ENCODE results near the gene HACE1.
A peak's percentile ranks its signal among the peaks of the same experiment; 100 is the strongest.

The HACE1 gene

GRCh38 chr6:104685871-104686549, 173.7 kb downstream of the HACE1 start:
- no peak for DNase-seq (ENCODE audit: low spot score)

GRCh38 chr6:104684911-104685415, 174.8 kb downstream of the HACE1 start:
- no peak for DNase-seq (ENCODE audit: low spot score)

- no peak for DNase-seq (ENCODE audit: low spot score)
Observed at GRCh38 chr6:104683809-104684208, 175.9 kb downstream of the HACE1 start.

GRCh38 chr6:104682722-104683643, 176.7 kb downstream of the HACE1 start:
- DNase-seq (ENCODE audit: low spot score): peak; percentile 47

GRCh38 chr6:104680539-104680938, 179.2 kb downstream of the HACE1 start:
- no peak for DNase-seq (ENCODE audit: low spot score)

- no peak for DNase-seq (ENCODE audit: low spot score)
Observed at GRCh38 chr6:104679971-104680370, 179.7 kb downstream of the HACE1 start.

Measured in hematopoietic multipotent progenitor cell treated with erythropoietin and hydrocortisone succinate and interleukin-3 and kit ligand, for 15 days (in vitro differentiated cells).